H1 (cell line): ENCODE measurements around the gene XAF1.

ENCODE experiments used
- CBX8 ChIP-seq: fragments of 300-800, 300-1000 bp; sonication (generic); IDR thresholded peaks from 2 replicates; pipeline ENCODE4 v1.7.1; 2016; ENCODE audit warnings: low read depth, low read length, borderline replicate concordance
- EZH2 ChIP-seq: fragments of 200-600 bp; sonication (generic); IDR thresholded peaks from 2 replicates; pipeline ENCODE4 v1.7.1; 2012; ENCODE audit warnings: low read depth, mild to moderate bottlenecking, moderate library complexity, low read length, inconsistent platforms; ENCODE audit not compliant: severe bottlenecking
- JUN ChIP-seq: IDR thresholded peaks from 2 replicates; pipeline ENCODE4 v1.6.1; 2011; ENCODE audit warnings: low read depth, mild to moderate bottlenecking, improper control_type of control experiment, low read length
- POLR2A ChIP-seq, 2 experiments: IDR thresholded peaks; 1 replicate in 1 of 2; 2 replicates in 1 of 2; pipeline ENCODE4 v1.6.1; 2011; ENCODE audit warnings: low read depth in 2 of 2, low read length in 2 of 2, mild to moderate bottlenecking in 2 of 2; ENCODE audit errors: control extremely low read depth in 1 of 2
- POLR2AphosphoS5 ChIP-seq: IDR thresholded peaks from 2 replicates; pipeline ENCODE4 v1.6.1; 2011; ENCODE audit warnings: low read depth, low read length
- RAD21 ChIP-seq, 2 experiments: IDR thresholded peaks in 1 of 2; conservative IDR thresholded peaks in 1 of 2; 2 replicates each; pipeline ENCODE4 v1.6.1; 2011; ENCODE audit warnings: low read depth in 2 of 2, low read length in 2 of 2, improper control_type of control experiment in 1 of 2, inconsistent platforms in 1 of 2, mild to moderate bottlenecking in 1 of 2, moderate library complexity in 1 of 2
- SUZ12 ChIP-seq: fragments of 200-600 bp; sonication (generic); IDR thresholded peaks from 2 replicates; pipeline ENCODE4 v1.6.1; 2012; ENCODE audit warnings: mild to moderate bottlenecking, inconsistent platforms, low read length, moderate library complexity, mixed read lengths
- TF ChIP-seq, protein P1 (sequence below), 3 experiments: IDR thresholded peaks; 1 replicate in 2 of 3; 2 replicates in 1 of 3; pipeline versions ENCODE4 v1.5.1 to v1.6.1; 2011; ENCODE audit warnings: low read length in 3 of 3, mild to moderate bottlenecking in 3 of 3, inconsistent platforms in 2 of 3, low read depth in 1 of 3, moderate library complexity in 1 of 3; ENCODE audit not compliant: insufficient read depth in 1 of 3; ENCODE audit errors: control extremely low read depth in 1 of 3

GRCh38 chr17:6761779-6762178 is 5.9 kb downstream of the XAF1 start:
- TF ChIP-seq POLR2A (IDR thresholded peaks at IDR 0.05; ENCODE audit: control extremely low read depth in 1 of 2, low read depth in 2 of 2, low read length in 2 of 2) (no peak), SUZ12 (no peak), POLR2AphosphoS5 (no peak), RAD21 (IDR thresholded peaks at IDR 0.05 in 1 of 2, conservative IDR thresholded peaks at IDR 0.05 in 1 of 2; ENCODE audit: low read depth in 2 of 2, low read length in 2 of 2) (no peak), CBX8 (no peak), JUN (no peak), EZH2 (no peak)
- TF ChIP-seq, protein P1, sequence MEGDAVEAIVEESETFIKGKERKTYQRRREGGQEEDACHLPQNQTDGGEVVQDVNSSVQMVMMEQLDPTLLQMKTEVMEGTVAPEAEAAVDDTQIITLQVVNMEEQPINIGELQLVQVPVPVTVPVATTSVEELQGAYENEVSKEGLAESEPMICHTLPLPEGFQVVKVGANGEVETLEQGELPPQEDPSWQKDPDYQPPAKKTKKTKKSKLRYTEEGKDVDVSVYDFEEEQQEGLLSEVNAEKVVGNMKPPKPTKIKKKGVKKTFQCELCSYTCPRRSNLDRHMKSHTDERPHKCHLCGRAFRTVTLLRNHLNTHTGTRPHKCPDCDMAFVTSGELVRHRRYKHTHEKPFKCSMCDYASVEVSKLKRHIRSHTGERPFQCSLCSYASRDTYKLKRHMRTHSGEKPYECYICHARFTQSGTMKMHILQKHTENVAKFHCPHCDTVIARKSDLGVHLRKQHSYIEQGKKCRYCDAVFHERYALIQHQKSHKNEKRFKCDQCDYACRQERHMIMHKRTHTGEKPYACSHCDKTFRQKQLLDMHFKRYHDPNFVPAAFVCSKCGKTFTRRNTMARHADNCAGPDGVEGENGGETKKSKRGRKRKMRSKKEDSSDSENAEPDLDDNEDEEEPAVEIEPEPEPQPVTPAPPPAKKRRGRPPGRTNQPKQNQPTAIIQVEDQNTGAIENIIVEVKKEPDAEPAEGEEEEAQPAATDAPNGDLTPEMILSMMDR (IDR thresholded peaks at IDR 0.05; ENCODE audit: control extremely low read depth in 1 of 3, insufficient read depth in 1 of 3, low read depth in 1 of 3, low read length in 3 of 3): no peak
